ENCODE data around the gene OLFML3. TPM values are rescaled to one million over a fixed set of nuclear protein-coding genes. Genes with fewer than 3 reads are reported as not detected.

OLFML3 gene
- total RNA-seq, 1 donor from 2014 or later, result 6.1 TPM

DNA sequence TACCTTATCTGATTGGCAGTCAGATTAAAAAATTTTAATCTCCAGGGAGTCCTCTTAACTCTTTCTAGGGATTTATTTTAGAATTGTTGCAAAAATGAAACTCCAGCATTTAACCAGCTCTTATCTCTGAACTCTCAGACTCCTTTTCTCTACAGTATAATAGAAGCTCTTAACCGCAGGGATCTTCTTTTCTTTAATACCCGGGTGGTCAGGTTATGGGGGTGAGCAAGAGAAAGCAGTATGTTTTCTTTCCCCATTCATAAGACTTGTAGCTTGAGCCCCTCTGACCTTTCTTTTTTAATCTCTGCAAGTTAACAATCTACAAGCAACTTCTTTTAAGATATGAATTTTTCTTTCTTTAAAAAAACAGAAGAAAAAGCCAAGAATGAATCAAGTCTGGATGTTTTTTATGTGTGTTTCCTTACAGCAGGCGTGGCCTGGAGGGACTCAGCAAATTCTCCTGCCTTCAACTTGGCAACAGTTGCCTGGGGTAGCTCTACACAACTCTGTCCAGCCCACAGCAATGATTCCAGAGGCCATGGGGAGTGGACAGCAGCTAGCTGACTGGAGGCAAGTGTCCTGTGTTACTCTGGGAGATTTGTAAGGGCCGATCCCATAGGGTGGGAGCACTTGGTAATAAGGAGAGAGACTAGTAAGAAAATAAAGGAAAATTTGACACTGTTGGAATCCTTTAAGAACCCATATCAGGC is 13.4 kb upstream of the OLFML3 start:
- no peak for DNase-seq (ENCODE audit: low read depth, low spot score)
- Mint-ChIP-seq H3K36me3 (ENCODE audit: low read depth) (peaks cover 51% of the 10 kb centered on the region), H3K4me3 (no peak overlapping the region), H3K9me3 (peaks cover 3% of the 10 kb centered on the region), H3K27ac (ENCODE audit: unreplicated experiment) (no peak overlapping the region), H3K4me1 (no peaks in the 10 kb centered on the region), H3K27me3 (ENCODE audit: low read depth) (no peaks in the 10 kb centered on the region)
- no peak for TF ChIP-seq CTCF (conservative IDR thresholded peaks at IDR 0.05)

DNA sequence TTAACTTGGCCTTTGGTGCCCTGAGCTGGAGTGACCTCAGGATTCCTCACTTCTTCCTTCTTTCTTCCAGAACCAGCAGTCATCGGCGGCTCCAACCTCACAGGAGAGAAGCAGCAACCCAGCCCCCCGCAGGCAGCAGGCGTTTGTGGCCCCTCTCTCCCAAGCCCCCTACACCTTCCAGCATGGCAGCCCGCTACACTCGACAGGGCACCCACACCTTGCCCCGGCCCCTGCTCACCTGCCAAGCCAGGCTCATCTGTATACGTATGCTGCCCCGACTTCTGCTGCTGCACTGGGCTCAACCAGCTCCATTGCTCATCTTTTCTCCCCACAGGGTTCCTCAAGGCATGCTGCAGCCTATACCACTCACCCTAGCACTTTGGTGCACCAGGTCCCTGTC is 6.3 kb upstream of the OLFML3 start:
- H3K36me3 Mint-ChIP-seq (ENCODE audit: low read depth), result peaks cover 24% of the 10 kb centered on the region
- no peak for DNase-seq (ENCODE audit: low read depth, low spot score)
- no peak for TF ChIP-seq CTCF (conservative IDR thresholded peaks at IDR 0.05)
- no peaks in the 10 kb centered on the region for H3K27me3 Mint-ChIP-seq (ENCODE audit: low read depth)
- no peaks in the 10 kb centered on the region for H3K9me3 Mint-ChIP-seq
- peaks cover 31% of the 10 kb centered on the region for H3K4me1 Mint-ChIP-seq
- H3K27ac Mint-ChIP-seq (ENCODE audit: unreplicated experiment), result no peak overlapping the region
- H3K4me3 Mint-ChIP-seq, result no peak overlapping the region

GRCh38 chr1:113975211-113975895 is 3.9 kb upstream of the OLFML3 start:
- DNase-seq (ENCODE audit: low read depth, low spot score), result no peak
- no peak for TF ChIP-seq CTCF (conservative IDR thresholded peaks at IDR 0.05)
- H3K4me1 Mint-ChIP-seq, result peaks cover 50% of the 10 kb centered on the region
- peaks cover 8% of the 10 kb centered on the region for H3K36me3 Mint-ChIP-seq (ENCODE audit: low read depth)
- peak overlapping the region; percentile 73 for H3K27ac Mint-ChIP-seq (ENCODE audit: unreplicated experiment)
- H3K9me3 Mint-ChIP-seq, result no peaks in the 10 kb centered on the region
- no peak overlapping the region for H3K4me3 Mint-ChIP-seq
- no peaks in the 10 kb centered on the region for H3K27me3 Mint-ChIP-seq (ENCODE audit: low read depth)

GRCh38 chr1:113976609-113977278 is 2.5 kb upstream of the OLFML3 start:
- DNase-seq (ENCODE audit: low read depth, low spot score), result peak; percentile 18
- Mint-ChIP-seq H3K36me3 (ENCODE audit: low read depth) (peaks cover 5% of the 10 kb centered on the region), H3K27ac (ENCODE audit: unreplicated experiment) (peak overlapping the region; percentile 85), H3K27me3 (ENCODE audit: low read depth) (no peaks in the 10 kb centered on the region), H3K4me3 (peak overlapping the region; percentile 11), H3K4me1 (peaks cover 53% of the 10 kb centered on the region), H3K9me3 (no peaks in the 10 kb centered on the region)
- peak; percentile 60 for TF ChIP-seq CTCF (conservative IDR thresholded peaks at IDR 0.05)

DNA sequence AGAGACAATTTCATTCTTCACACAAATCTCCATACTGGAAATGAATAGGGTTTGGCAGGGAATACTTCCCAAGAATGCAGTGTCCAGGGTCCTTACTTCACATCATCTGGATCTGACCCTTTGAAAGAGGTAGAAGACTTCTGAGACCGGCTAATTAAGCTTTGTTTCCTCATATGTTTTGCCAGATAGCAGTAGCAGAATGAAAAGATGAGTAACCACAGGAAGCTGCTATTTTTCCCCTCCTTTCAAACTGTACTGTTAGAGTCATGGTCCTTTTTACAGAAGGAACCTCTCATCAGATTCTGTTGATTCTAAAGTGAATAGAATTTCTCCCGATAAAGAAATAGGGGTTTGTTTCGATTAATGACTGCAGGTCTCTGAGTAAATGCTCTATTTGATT is 1.4 kb upstream of the OLFML3 start:
- no peaks in the 10 kb centered on the region for H3K9me3 Mint-ChIP-seq
- peaks cover 64% of the 10 kb centered on the region for H3K4me1 Mint-ChIP-seq
- H3K27ac Mint-ChIP-seq (ENCODE audit: unreplicated experiment), result no peak overlapping the region
- H3K4me3 Mint-ChIP-seq, result no peak overlapping the region
- H3K36me3 Mint-ChIP-seq (ENCODE audit: low read depth), result peaks cover 2% of the 10 kb centered on the region
- no peak for DNase-seq (ENCODE audit: low read depth, low spot score)
- no peaks in the 10 kb centered on the region for H3K27me3 Mint-ChIP-seq (ENCODE audit: low read depth)
- TF ChIP-seq CTCF (conservative IDR thresholded peaks at IDR 0.05), result no peak

Measured in neural crest cell (in vitro differentiated cells).